Colonic mucosa (tissue), 4 donors: ENCODE results near the gene CLASP1. TPM values are rescaled to one million over a fixed set of nuclear protein-coding genes. Genes with fewer than 3 reads are reported as not detected.

Experiments
- DNase-seq: peaks from one replicate; pipeline ENCODE4 v3.0.0-alpha.2; 2020
- H3K27ac ChIP-seq: fragments of 200-600 bp; one replicate; pipeline ENCODE4 v1.8.0; 2021
- H3K27me3 ChIP-seq: fragments of 200-600 bp; one replicate; pipeline ENCODE4 v1.8.0; 2021
- H3K36me3 ChIP-seq: fragments of 200-600 bp; one replicate; pipeline ENCODE4 v1.8.0; 2021
- H3K4me1 ChIP-seq: fragments of 200-600 bp; one replicate; pipeline ENCODE4 v1.8.0; 2021; ENCODE audit warnings: mild to moderate bottlenecking
- H3K4me3 ChIP-seq: fragments of 200-600 bp; one replicate; pipeline ENCODE4 v1.8.0; 2021
- H3K9ac ChIP-seq, 2 donors: one replicate each; pipeline ENCODE4 v1.7.0; 2013; ENCODE audit warnings: control low read depth in 2 of 2, low read depth in 2 of 2, low read length in 2 of 2
- H3K9me3 ChIP-seq: fragments of 200-600 bp; one replicate; pipeline ENCODE4 v1.8.0; 2021
- CTCF ChIP-seq: fragments of 200-600 bp; IDR thresholded peaks from one replicate; pipeline ENCODE4 v1.8.0; 2022; ENCODE audit warnings: antibody characterized with exemption, mild to moderate bottlenecking
- intact Hi-C: fragments of 100-400 bp; cut with DNase I; formaldehyde crosslinking; loops from one replicate; pipeline ENCODE4 v1.14.1; 2022
- total RNA-seq, 2 donors: library from RNA; stranded (reverse); fragmentation: NEBNext Ultra II Directional in 1 of 2; extraction: Animal tissue kit (Norgen Biotek cat#: 25700) in 1 of 2; gene quantifications; one replicate each; pipeline ENCODE4 v1.2.1, GENCODE V29; 2021
- donor health status: healthy.
- donor health status: DM: no; HTN: no; CAD: no.
- donor health status: DM: no; HTN: no; CAD: no.

CLASP1 gene
- total RNA-seq, 2 donors from 2014 or later: 30.3 to 32.3 TPM

DNA sequence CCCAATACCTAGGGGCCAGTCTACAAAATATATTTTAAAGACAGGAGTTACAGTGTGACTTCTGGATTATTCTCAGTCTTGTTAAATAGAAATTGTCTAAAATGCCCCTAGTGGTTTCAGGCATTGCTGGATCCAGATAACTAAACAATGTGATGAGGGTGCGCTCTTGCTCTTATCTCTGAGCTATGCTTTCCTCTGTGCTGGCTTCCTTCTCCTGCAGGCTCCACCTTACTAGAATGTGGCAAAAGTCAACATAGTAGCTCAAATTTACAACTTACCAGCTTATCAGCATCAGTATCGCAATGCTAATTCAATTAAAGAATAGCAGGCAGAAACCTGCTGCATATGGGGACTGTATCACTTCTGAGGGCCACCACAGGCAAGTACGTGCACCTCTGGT is 179.9 kb downstream of the CLASP1 start:
- H3K9me3 ChIP-seq: no peaks in the 10 kb centered on the region
- no peaks in the 10 kb centered on the region for H3K27me3 ChIP-seq
- no peak overlapping the region for H3K27ac ChIP-seq
- intact Hi-C loops: no loop called here
- TF ChIP-seq CTCF: no peak
- DNase-seq: no peak
- H3K9ac ChIP-seq: no peak overlapping the region
- H3K4me1 ChIP-seq: no peaks in the 10 kb centered on the region
- H3K4me3 ChIP-seq: no peak overlapping the region
- H3K36me3 ChIP-seq: no peaks in the 10 kb centered on the region

DNA sequence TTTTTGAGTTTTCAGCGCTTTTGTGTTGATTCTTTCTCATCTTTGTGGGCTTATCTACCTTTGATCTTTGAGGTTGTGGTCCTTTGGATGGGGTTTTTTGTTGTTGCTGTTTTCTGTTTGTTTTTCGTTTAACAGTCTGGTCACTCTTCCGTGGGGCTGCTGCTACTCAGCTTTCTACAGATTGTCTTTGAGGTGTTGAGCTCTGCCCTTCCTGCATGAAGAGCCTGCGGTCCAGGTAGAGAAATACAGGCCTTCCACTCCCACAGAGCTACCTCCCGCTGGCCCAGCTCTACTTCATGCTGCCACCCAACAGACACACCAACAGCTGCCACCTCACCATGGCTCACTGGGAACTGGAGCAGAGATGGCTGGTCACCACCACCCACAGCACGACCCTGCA is 180.3 kb downstream of the CLASP1 start:
- DNase-seq: no peak
- Histone ChIP-seq H3K9ac (no peak overlapping the region), H3K4me3 (no peak overlapping the region), H3K9me3 (no peaks in the 10 kb centered on the region), H3K4me1 (no peaks in the 10 kb centered on the region), H3K27me3 (no peaks in the 10 kb centered on the region), H3K27ac (no peak overlapping the region), H3K36me3 (no peaks in the 10 kb centered on the region)
- intact Hi-C loops: no loop called here
- TF ChIP-seq CTCF: no peak

- peaks cover 16% of the 10 kb centered on the region for H3K36me3 ChIP-seq
- no peak overlapping the region for H3K27ac ChIP-seq
- no peaks in the 10 kb centered on the region for H3K4me1 ChIP-seq
- no peak for DNase-seq
- H3K4me3 ChIP-seq: no peak overlapping the region
- intact Hi-C loops: no loop called here
- no peaks in the 10 kb centered on the region for H3K9me3 ChIP-seq
- no peaks in the 10 kb centered on the region for H3K27me3 ChIP-seq
- no peak overlapping the region for H3K9ac ChIP-seq
- TF ChIP-seq CTCF: no peak
These were observed 190.0 kb downstream of the CLASP1 start for GRCh38 chr2:121459291-121459690.

GRCh38 chr2:121456325-121456724 is 192.9 kb downstream of the CLASP1 start:
- no peak for TF ChIP-seq CTCF
- Histone ChIP-seq H3K4me3 (no peak overlapping the region), H3K27me3 (no peaks in the 10 kb centered on the region), H3K27ac (no peak overlapping the region), H3K4me1 (no peaks in the 10 kb centered on the region), H3K9me3 (no peaks in the 10 kb centered on the region), H3K36me3 (peaks cover 19% of the 10 kb centered on the region), H3K9ac (no peak overlapping the region)
- intact Hi-C loops: no loop called here
- DNase-seq: no peak

DNA sequence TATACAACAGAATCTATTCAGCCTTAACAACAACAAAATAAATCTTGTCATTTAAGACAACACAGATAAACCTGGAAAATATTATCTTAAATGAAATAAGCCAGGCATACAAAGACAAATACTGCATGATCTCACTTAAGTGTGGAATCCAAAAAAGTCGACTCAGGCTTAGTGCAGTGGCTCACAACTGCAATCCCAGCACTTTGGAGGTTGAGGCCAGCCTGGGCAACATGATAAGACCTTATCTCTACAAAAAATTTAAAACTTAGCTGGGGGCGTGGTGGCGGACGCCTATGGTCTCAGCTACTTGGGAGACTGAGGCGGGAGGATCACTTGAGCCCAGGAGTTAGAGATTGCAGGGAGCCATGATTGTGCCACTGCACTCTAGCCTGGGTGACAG is 193.8 kb downstream of the CLASP1 start:
- peaks cover 13% of the 10 kb centered on the region for H3K36me3 ChIP-seq
- intact Hi-C loops: no loop called here
- TF ChIP-seq CTCF: no peak

DNA sequence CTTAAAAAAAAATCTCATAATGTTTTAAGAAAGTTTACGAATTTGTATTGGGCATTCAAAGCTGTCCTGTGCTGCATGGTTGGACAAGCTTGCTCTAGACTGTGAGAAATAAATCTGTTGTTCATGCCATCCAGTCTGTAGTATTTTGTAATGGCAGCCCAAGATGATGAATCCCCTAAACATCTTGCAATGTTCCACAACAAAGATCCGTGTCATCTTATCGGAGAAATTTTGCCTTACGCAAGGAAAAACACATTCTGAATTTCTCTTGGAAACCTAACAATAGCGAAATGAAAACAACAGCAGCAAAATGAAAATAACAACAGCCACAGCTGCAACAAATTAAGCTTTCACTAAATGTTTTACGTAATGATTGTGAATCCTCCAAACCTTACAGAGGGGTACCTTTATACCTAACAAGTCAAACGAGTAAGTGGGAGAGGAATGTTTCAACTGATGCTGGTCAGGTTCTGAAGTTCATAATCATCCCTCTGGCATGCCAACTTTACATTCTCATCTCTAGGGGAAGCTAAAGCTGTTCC is 194.6 kb downstream of the CLASP1 start:
- peaks cover 13% of the 10 kb centered on the region for H3K36me3 ChIP-seq
- no peak overlapping the region for H3K27ac ChIP-seq
- H3K9me3 ChIP-seq: no peaks in the 10 kb centered on the region
- H3K4me1 ChIP-seq: no peaks in the 10 kb centered on the region
- no peak overlapping the region for H3K4me3 ChIP-seq
- no peak for DNase-seq
- no peak overlapping the region for H3K9ac ChIP-seq
- no peak for TF ChIP-seq CTCF
- H3K27me3 ChIP-seq: no peaks in the 10 kb centered on the region
- intact Hi-C loops: no loop called here

More for the DNA sequence above, 193.8 kb downstream of the CLASP1 start:
- Histone ChIP-seq H3K4me3 (no peak overlapping the region), H3K9ac (no peak overlapping the region), H3K9me3 (no peaks in the 10 kb centered on the region), H3K4me1 (no peaks in the 10 kb centered on the region), H3K27me3 (no peaks in the 10 kb centered on the region), H3K27ac (no peak overlapping the region)
- DNase-seq: no peak
